HEK293 (cell line): Measurements from ENCODE around the gene HMCN2.
A peak's percentile ranks its signal among the peaks of the same experiment; 100 is the strongest.

Experiments used
- CTCF ChIA-PET: fragments of 350-600 bp; formaldehyde crosslinking; extraction: SDS; loops from one replicate; lab custom pipeline; 2021; ENCODE audit warnings: antibody characterized with exemption; lab: Yijun Ruan, JAX
- POLR2A ChIA-PET: fragments of 300-600 bp; formaldehyde crosslinking; extraction: SDS; loops from one replicate; lab custom pipeline; 2020; ENCODE audit warnings: antibody characterized with exemption, inconsistent platforms; lab: Yijun Ruan, JAX
- H3K27ac ChIP-seq: fragments of 200-500 bp; sonication (Bioruptor generic); 2 replicates; pipeline ENCODE4 v1.5.1; 2014; ENCODE audit warnings: low read depth, low read length, control low read depth, inconsistent platforms; ENCODE audit errors: extremely low read depth
- H3K36me3 ChIP-seq, 2 experiments: fragments of 200-500 bp in 1 of 2; sonication (Bioruptor generic) in 1 of 2; 1 replicate in 1 of 2; 2 replicates in 1 of 2; pipeline ENCODE4 v1.5.1; 2014 to 2017; ENCODE audit warnings: inconsistent platforms in 2 of 2, low read length in 2 of 2; ENCODE audit not compliant: control insufficient read depth in 2 of 2, insufficient read depth in 1 of 2
- H3K4me1 ChIP-seq: fragments of 200-500 bp; sonication (Bioruptor generic); 2 replicates; pipeline ENCODE4 v1.5.1; 2014; ENCODE audit warnings: mild to moderate bottlenecking, low read length, inconsistent platforms; ENCODE audit not compliant: control insufficient read depth, insufficient read depth
- H3K4me3 ChIP-seq: 2 replicates; pipeline ENCODE4 v1.5.1; 2011; ENCODE audit warnings: low read depth, mild to moderate bottlenecking, control low read depth, low read length, moderate library complexity
- H3K9me3 ChIP-seq: fragments of 200-500 bp; sonication (Bioruptor generic); 2 replicates; pipeline ENCODE4 v1.5.1; 2014; ENCODE audit warnings: low read depth, low read length, inconsistent platforms; ENCODE audit not compliant: control insufficient read depth, insufficient read depth
- HIC1 ChIP-seq: fragments of 450-650 bp; formaldehyde crosslinking; IDR thresholded peaks from 2 replicates; pipeline ENCODE4 v1.5.1; 2016; ENCODE audit warnings: missing biosample characterization, missing genetic modification characterization
- MYNN ChIP-seq: fragments of 450-650 bp; formaldehyde crosslinking; IDR thresholded peaks from 2 replicates; pipeline ENCODE4 v1.5.1; 2016; ENCODE audit warnings: missing biosample characterization, missing genetic modification characterization, borderline replicate concordance
- PATZ1 ChIP-seq: fragments of 450-650 bp; formaldehyde crosslinking; IDR thresholded peaks from 2 replicates; pipeline ENCODE4 v1.5.1; 2016; ENCODE audit warnings: missing biosample characterization, missing genetic modification characterization
- TCF7L2 ChIP-seq: IDR thresholded peaks from 2 replicates; pipeline ENCODE4 v1.6.1; 2011; ENCODE audit warnings: low read depth, mild to moderate bottlenecking, inconsistent platforms, low read length, moderate library complexity, borderline replicate concordance
- ZBTB17 ChIP-seq: fragments of 450-650 bp; formaldehyde crosslinking; IDR thresholded peaks from 2 replicates; pipeline ENCODE4 v1.5.1; 2016; ENCODE audit warnings: missing biosample characterization, missing genetic modification characterization
- ZBTB20 ChIP-seq: fragments of 450-650 bp; formaldehyde crosslinking; IDR thresholded peaks from 2 replicates; pipeline ENCODE4 v1.5.1; 2016; ENCODE audit warnings: missing biosample characterization, missing genetic modification characterization
- ZBTB21 ChIP-seq: fragments of 450-650 bp; formaldehyde crosslinking; IDR thresholded peaks from 2 replicates; pipeline ENCODE4 v1.5.1; 2017; ENCODE audit warnings: missing biosample characterization, missing genetic modification characterization
- ZFHX2 ChIP-seq: fragments of 450-650 bp; formaldehyde crosslinking; conservative IDR thresholded peaks from 2 replicates; pipeline ENCODE4 v1.5.1; 2016; ENCODE audit warnings: missing biosample characterization, missing genetic modification characterization
- ZNF2 ChIP-seq: fragments of 450-650 bp; formaldehyde crosslinking; IDR thresholded peaks from 2 replicates; pipeline ENCODE4 v1.5.1; 2016; ENCODE audit warnings: missing biosample characterization, missing genetic modification characterization
- ZNF214 ChIP-seq: fragments of 450-650 bp; formaldehyde crosslinking; IDR thresholded peaks from 2 replicates; pipeline ENCODE4 v1.5.1; 2017; ENCODE audit warnings: missing biosample characterization, mild to moderate bottlenecking, missing genetic modification characterization, borderline replicate concordance
- ZNF362 ChIP-seq: fragments of 450-650 bp; formaldehyde crosslinking; IDR thresholded peaks from 2 replicates; pipeline ENCODE4 v1.5.1; 2016; ENCODE audit warnings: missing biosample characterization, missing genetic modification characterization
- ZNF426 ChIP-seq: fragments of 450-650 bp; formaldehyde crosslinking; IDR thresholded peaks from 2 replicates; pipeline ENCODE4 v1.5.1; 2017; ENCODE audit warnings: missing biosample characterization, missing genetic modification characterization, mild to moderate bottlenecking, inconsistent platforms, moderate library complexity
- ZNF518A ChIP-seq: fragments of 450-650 bp; formaldehyde crosslinking; conservative IDR thresholded peaks from 2 replicates; pipeline ENCODE4 v1.5.1; 2016; ENCODE audit warnings: low read depth, missing biosample characterization, missing genetic modification characterization
- ZNF600 ChIP-seq: fragments of 450-650 bp; formaldehyde crosslinking; IDR thresholded peaks from 2 replicates; pipeline ENCODE4 v1.5.1; 2016; ENCODE audit warnings: missing biosample characterization, missing genetic modification characterization
- ZNF621 ChIP-seq: fragments of 450-650 bp; formaldehyde crosslinking; IDR thresholded peaks from 2 replicates; pipeline ENCODE4 v1.5.1; 2017; ENCODE audit warnings: missing biosample characterization, missing genetic modification characterization
- ZNF792 ChIP-seq: fragments of 450-650 bp; formaldehyde crosslinking; IDR thresholded peaks from 2 replicates; pipeline ENCODE4 v1.5.1; 2016; ENCODE audit warnings: missing biosample characterization, missing genetic modification characterization

The HMCN2 gene

GRCh38 chr9:130241198-130241535, 24.4 kb upstream of the HMCN2 start (continued):
- no peak for TF ChIP-seq ZBTB17 (tag by site-specific recombination)
- TF ChIP-seq ZBTB21 (tag by site-specific recombination) = no peak
- no peak for TF ChIP-seq ZNF426
- TF ChIP-seq TCF7L2 = no peak
- no peak for TF ChIP-seq ZNF2 (tag by site-specific recombination)
- no peak for TF ChIP-seq ZNF792 (tag by site-specific recombination)
- TF ChIP-seq, all 188 proteins: peak for 0

- Histone ChIP-seq H3K36me3 (no peaks in the 10 kb centered on the region), H3K9me3 (no peaks in the 10 kb centered on the region), H3K27ac (no peak overlapping the region), H3K4me3 (no peak overlapping the region), H3K4me1 (0 out of 2 replicates have a peak, but pooled peaks cover 3% of the 10 kb centered on the region)
- ChIA-PET POLR2A (interaction anchor here (0.6 to 1.0 kb wide), 3 partner anchors 13 to 1349 kb away, joined by 3 to 6 read pairs (median 3); no protein-coding TSS in a partner anchor), CTCF (interaction anchor here (0.5 to 9.9 kb wide), 50 partner anchors 10 to 796 kb away, joined by 3 to 217 read pairs (median 4); no protein-coding TSS in a partner anchor)
- peak; percentile 64; the same call in 1 of the 2 replicates for TF ChIP-seq ZNF362 (tag by site-specific recombination)
- 0 out of 2 replicates have a peak, but pooled peaks have one; percentile 23 for TF ChIP-seq ZNF600
- TF ChIP-seq PATZ1 = no peak
- no peak for TF ChIP-seq ZBTB20 (tag by site-specific recombination)
- no peak for TF ChIP-seq ZNF518A (tag by site-specific recombination)
- no peak for TF ChIP-seq ZNF214 (tag by site-specific recombination)
- no peak for TF ChIP-seq HIC1
- TF ChIP-seq ZFHX2 = peak; percentile 59
- no peak for TF ChIP-seq MYNN (tag by site-specific recombination)
- no peak for TF ChIP-seq ZBTB17 (tag by site-specific recombination)
- TF ChIP-seq ZNF621 (tag by site-specific recombination) = no peak
Measured at GRCh38 chr9:130242270-130243014, 23.1 kb upstream of the HMCN2 start.
